ENCODE measurements around the gene TAPBP. TPM values are rescaled to one million over a fixed set of nuclear protein-coding genes. Genes with fewer than 3 reads are reported as not detected.
A peak's percentile ranks its signal among the peaks of the same experiment; 100 is the strongest.

The TAPBP gene
- total and polyA plus RNA-seq, 9 of the 15 experiments (the other 6 are each of a cell fraction or from before 2014, with no cell fraction given), result 5.6 to 74.0 (median 22.3) TPM

GRCh38 chr6:33288921-33289783 is 24.7 kb downstream of the TAPBP start, which contains the start of the genes PFDN6 and WDR46:
TSS of gene PFDN6 (plus strand) at chr6:33289601. CDS start at chr6:33289857, 256 bp downstream.
TSS of gene WDR46 (minus strand) at chr6:33289239. CDS start at chr6:33289170, 69 bp downstream.
- H3K36me3 ChIP-seq (ENCODE audit: control insufficient read depth, insufficient read depth, low read length), result peaks cover 74% of the 10 kb centered on the region
- no TSS peak for BruUV-seq (replicated peaks)
- peak within 1 kb of the TSS; percentile 98 for H3K4me2 ChIP-seq (ENCODE audit: insufficient read depth, low read length)
- H4K20me1 ChIP-seq (replicated peaks; ENCODE audit: control insufficient read depth, insufficient read depth, low read length), result no peaks in the 10 kb centered on the region
- H3K4me1 ChIP-seq (replicated peaks in 1 of 2; ENCODE audit: control insufficient read depth in 2 of 2, insufficient read depth in 2 of 2, low read length in 2 of 2), result peaks cover 13 to 24% of the 10 kb centered on the region in 2 experiments; a peak in 4 of 5 replicates
- peak within 1 kb of the TSS; percentile 76 for H3K4me3 ChIP-seq
- H3K9me3 ChIP-seq (replicated peaks; ENCODE audit: control insufficient read depth, insufficient read depth, low read depth, low read length), result no peaks in the 10 kb centered on the region
- ChIA-PET POLR2A (interaction anchor here (0.5 to 7.1 kb wide), 15 partner anchors 8 to 448 kb away, joined by 3 to 90 read pairs (median 4); partner anchors contain the start of genes B3GALT4, CUTA, HSD17B8 and RGL2), CTCF (ENCODE audit: low intra/inter-chr PET ratio) (interaction anchor here (0.6 to 0.7 kb wide), 2 partner anchors 166 to 228 kb away, joined by 3 read pairs; no protein-coding TSS in a partner anchor)
- peak within 1 kb of the TSS; percentile 83 for H3K27ac ChIP-seq (ENCODE audit: extremely low read depth, low read depth, low read length)
- peaks cover 45% of the 10 kb centered on the region for H3K79me2 ChIP-seq (ENCODE audit: control insufficient read depth, insufficient read depth, low read length)
- under 1% methylated on average over 41 of the region's 43 CpGs for WGBS (ENCODE audit: insufficient coverage, low coverage, missing lambda C conversion rate)
- peak within 1 kb of the TSS; percentile 91 to 94 for H3K9ac ChIP-seq (ENCODE audit: insufficient read depth in 1 of 2, low read depth in 2 of 2, low read length in 2 of 2)
- in situ Hi-C loops (cut with MboI) (no loop called here), intact Hi-C loops (cut with micrococcal nuclease) (no loop called here)
- ATAC-seq, result peak; percentile 97
- peak; percentile 99 for FAIRE-seq
- peak; percentile 89 to 97 (median 92) for DNase-seq (ENCODE audit: extremely low read depth in 1 of 4, low spot score in 3 of 4)
- H2AFZ ChIP-seq (ENCODE audit: low read depth, low read length), result peak within 1 kb of the TSS; percentile 99
- H3K27me3 ChIP-seq (ENCODE audit: control insufficient read depth in 2 of 2, insufficient read depth in 2 of 2, low read length in 2 of 2), result no peaks in the 10 kb centered on the region
- H3K9me1 ChIP-seq (ENCODE audit: control insufficient read depth, insufficient read depth, low read length), result peaks cover 3% of the 10 kb centered on the region
- peak; percentile 42 for TF ChIP-seq CXXC5 (CRISPR knock-in tag; IDR thresholded peaks at IDR 0.05)
- TF ChIP-seq PHF20 (IDR thresholded peaks at IDR 0.05; ENCODE audit: partially characterized antibody), result peak; percentile 88
- TF ChIP-seq CHAMP1 (IDR thresholded peaks at IDR 0.05), result no peak
- no peak for TF ChIP-seq ZNF263 (CRISPR knock-in tag; IDR thresholded peaks at IDR 0.05; ENCODE audit: borderline replicate concordance)
- TF ChIP-seq ZBTB34 (CRISPR knock-in tag; IDR thresholded peaks at IDR 0.05), result no peak
- TF ChIP-seq ARID4B (CRISPR knock-in tag; IDR thresholded peaks at IDR 0.05), result peak; percentile 98
- TF ChIP-seq SETDB1 (IDR thresholded peaks at IDR 0.05; ENCODE audit: low read length), result no peak
- TF ChIP-seq NFIX (CRISPR knock-in tag; IDR thresholded peaks at IDR 0.05; ENCODE audit: low read depth), result no peak
- TF ChIP-seq SMAD3 (CRISPR knock-in tag; conservative IDR thresholded peaks at IDR 0.05), result 0 out of 2 replicates have a peak, but pooled peaks have one; percentile 76
- TF ChIP-seq MYNN (IDR thresholded peaks at IDR 0.05), result no peak
- TF ChIP-seq MYNN (CRISPR knock-in tag; IDR thresholded peaks at IDR 0.05), result no peak

All from K562 (cell line).